NCI-H1417 (cell line): ENCODE data around the gene ARMC8.
"Not testable (repeated sequence)": the region's sequence is repeated elsewhere in the genome, so short reads cannot be mapped to it uniquely, and the experiment has no call there.

Source experiments
- DNase-seq, 3 experiments: peaks; one replicate each; lab custom pipeline; 2025; lab: John Stamatoyannopoulos, UW

ARMC8 gene, protein sequence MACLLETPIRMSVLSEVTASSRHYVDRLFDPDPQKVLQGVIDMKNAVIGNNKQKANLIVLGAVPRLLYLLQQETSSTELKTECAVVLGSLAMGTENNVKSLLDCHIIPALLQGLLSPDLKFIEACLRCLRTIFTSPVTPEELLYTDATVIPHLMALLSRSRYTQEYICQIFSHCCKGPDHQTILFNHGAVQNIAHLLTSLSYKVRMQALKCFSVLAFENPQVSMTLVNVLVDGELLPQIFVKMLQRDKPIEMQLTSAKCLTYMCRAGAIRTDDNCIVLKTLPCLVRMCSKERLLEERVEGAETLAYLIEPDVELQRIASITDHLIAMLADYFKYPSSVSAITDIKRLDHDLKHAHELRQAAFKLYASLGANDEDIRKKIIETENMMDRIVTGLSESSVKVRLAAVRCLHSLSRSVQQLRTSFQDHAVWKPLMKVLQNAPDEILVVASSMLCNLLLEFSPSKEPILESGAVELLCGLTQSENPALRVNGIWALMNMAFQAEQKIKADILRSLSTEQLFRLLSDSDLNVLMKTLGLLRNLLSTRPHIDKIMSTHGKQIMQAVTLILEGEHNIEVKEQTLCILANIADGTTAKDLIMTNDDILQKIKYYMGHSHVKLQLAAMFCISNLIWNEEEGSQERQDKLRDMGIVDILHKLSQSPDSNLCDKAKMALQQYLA

GRCh38 chr3:138187296-138188012 lies at the start of gene ARMC8:
ARMC8 (plus strand) TSS chr3:138187301; CDS start chr3:138187555, 254 bp downstream.
- DNase-seq: peak; percentile 30 to 94 (median 93)

DNA sequence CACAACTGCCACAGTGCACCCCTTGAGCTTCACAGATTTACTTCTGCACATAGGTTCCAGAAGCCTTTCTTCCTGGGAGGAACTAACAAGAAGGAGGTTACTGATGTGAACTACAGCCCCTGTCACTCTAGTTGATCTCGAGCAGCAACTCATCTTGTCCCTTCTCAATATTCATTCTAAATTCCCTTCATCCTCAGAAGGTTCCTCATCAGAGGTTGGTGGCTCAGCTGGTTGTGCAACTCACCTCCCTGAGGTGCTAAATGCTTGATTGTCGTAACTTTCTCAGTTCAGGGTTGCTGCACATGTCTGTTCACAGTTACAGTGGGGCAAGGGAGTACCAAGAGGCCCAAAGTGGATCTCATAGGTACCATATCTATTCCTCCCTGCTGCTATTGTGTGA lies 49.2 kb upstream of the ARMC8 start:
- no peak for DNase-seq

DNA sequence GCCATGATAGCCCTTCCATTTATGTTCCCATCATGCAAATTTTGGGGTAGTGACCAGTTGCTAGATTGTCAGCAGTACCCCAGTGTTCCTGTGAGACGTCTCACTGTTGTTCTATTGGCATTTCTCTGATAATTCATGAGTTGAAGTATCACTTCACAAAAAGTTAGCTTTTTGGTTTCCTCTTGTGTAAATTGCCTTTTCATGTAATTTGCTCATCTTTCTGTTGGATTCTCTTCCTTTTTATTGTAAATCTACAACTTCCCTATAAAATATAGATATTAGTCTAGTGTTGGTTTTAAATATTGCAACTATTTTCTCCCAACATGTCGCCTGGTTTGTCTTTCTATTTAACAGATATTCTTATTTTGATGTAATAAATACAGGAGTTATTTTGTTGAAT lies 47.4 kb upstream of the ARMC8 start:
- DNase-seq: no peak

- no peak for DNase-seq
These were observed 46.2 kb upstream of the ARMC8 start for GRCh38 chr3:138140940-138141339.

DNA sequence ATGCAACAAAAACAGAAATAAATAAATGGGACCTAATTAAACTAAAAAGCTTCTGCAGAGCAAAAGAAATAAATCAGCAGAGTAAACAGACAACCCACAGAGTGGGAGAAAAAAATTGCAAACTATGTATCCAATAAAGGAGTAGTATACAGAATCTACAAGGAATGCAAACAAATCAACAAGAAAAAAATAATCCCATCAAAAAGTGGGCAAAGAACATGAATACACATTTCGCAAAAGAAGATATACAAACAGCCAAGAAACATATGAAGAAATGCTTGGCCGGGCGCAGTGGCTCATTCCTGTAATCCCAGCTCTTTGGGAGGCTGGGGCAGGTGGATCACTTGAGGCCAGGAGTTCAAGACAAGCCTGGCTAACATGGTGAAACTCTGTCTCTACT lies 44.9 kb upstream of the ARMC8 start:
- not testable (repeated sequence) for DNase-seq

DNA sequence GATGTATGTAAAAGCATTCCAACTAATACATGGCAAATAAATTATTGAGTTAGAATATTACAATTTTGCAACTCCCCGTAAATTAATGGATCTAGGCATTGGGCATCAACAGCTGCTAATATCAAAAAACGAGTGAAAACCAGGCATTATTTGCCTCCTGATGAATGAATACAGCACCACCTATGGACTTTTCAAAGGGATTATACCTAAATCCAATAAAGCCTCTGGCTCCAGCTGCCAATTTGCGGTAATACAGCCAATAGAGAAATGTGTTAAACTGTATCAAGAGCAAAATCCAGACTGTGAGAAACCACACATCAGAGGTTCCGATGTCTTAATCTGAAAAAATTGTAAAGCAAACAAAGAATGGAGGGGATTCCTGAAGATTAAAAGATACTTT lies 38.6 kb upstream of the ARMC8 start:
- no peak for DNase-seq

- no peak for DNase-seq
These were observed 32.6 kb upstream of the ARMC8 start for GRCh38 chr3:138154534-138154933.

DNA sequence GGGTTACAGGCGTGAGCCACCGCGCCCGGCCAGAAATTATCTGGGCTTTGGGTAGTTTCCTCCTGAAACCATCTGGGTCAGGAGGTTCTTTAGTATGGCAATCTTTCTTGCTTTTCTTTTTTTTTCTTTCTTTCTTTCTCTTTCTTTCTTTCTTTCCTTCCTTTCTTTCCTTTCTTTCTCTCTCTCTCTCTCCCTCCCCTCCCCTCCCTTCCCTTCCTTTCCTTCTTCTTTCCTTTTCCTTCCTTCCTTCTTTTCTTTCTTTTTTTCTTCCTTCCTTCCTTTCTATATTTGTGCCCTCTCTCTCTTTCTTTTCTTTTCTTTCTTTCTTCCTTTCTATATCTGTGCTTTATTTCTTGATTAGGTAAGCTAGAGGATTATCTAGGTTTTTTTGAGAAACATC lies 29.4 kb upstream of the ARMC8 start:
- no peak for DNase-seq

GRCh38 chr3:138165061-138165460 lies 22.0 kb upstream of the ARMC8 start:
- no peak for DNase-seq

DNA sequence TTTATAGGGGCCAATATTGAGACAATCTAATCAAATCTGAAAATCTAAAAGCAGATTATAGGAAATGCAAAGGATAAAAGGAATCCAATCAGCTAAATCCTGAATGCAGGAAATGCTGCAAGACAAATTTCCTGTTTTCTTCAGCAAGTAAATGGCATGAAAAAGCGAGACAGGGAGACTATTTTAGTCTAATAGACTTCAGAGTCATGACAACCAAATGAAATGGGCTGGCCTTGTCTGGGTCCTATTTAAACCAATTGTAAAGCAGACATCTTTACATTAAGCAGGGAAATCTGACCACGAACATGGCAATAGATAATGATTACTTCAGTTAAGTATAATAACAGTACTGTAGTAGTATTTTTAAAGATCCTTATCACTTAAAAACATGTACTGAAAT lies 14.5 kb upstream of the ARMC8 start:
- no peak for DNase-seq

DNA sequence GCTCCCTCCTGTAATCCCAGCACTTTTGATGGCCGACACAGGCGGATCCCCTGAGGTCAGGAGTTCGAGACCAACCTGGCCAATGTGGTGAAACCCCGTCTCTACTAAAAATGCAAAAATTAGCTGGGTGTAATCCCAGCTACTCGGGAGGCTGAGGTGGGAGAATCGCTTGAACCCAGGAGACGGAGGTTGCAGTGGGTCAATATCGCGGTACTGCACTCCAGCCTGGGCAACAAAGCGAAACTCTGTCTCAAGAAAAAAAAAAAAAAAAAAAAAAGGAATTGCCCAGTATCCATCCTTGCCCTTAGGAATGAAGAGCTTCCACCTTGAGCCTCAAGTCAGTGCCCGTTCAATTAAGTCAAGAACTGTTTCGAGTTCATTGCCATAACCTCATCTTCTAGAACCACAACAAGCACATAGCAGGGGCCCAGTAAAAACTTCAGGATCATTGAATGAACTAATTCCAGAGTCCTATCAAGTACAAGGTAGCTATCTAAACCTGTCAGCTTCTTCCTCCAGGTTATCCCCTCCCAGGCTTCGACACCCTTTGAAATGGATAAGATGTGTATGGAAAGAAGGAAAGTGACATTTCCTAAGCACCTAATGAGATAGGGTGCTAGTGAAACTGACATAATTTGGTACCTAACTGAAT lies 13.2 kb upstream of the ARMC8 start:
- no peak for DNase-seq

DNA sequence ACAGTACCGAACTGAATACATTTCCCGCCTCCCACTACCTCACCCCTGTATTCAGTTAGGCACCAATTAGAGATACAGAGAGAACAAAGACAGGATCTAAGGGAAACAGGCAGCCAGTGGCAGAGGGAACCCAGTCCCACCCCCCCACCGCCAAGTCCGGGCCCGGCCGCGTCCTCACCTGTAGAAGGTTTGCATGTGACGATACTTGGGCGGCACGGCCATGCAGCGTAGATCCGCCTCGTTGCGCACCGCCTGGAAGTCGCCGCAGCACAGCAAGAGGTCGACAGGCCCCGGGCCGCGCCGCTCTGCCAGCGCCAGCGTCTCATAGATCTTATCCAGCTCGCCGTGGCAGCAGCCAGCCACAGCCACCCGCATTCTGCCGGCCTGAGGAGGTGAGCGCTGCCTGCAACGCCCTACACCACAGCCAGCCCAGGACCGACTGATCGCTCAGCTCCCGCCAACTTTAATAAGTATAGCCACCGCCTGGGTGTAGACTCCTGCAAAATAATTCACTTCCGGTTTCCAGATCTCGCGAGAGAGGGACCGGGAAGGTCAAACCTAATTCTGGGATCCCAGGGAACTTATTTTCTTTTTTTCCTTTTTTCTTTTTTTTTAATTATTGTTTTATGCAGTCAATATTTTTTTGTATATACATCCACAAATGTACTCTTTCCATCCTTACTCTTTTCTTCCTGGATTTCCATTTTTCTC lies 12.5 kb upstream of the ARMC8 start, which contains the start of gene DBR1:
DBR1 (minus strand) TSS at position 501 of the 711 bp plus-strand sequence; CDS start at position 375, 126 bp downstream.
- DNase-seq: peak; percentile 84 to 95 (median 93)

DNA sequence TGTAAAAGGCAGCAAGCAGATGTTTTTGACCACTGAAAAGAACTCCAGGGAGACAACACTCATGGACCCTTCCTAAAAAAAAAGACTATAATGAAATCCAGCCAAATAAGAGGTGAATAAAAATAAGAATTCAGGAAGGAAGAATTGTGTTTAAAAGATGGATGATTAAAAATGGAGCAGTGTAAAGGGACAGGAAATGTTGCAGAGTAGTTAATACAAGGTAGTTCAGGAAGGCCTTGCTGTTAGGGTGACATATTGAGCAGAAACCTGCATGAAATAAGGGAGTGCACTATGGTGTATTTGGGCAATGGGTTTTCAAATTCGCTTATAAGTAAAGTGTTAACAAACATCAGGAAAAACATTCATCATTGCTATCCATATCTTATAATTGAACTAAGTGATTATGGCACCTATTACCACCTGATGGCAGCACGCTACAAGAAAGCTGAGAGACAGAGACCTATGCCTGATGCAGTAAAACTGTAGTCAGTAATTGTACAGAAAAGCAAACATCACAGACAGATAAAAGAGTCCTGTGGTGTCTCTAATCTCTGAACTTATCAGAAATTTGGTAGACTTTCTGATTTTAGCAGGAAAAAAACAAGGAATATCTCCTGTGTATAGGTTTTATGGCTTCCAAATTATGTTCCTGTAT lies 6.6 kb upstream of the ARMC8 start:
- DNase-seq: peak; percentile 11 to 78 (median 53)

DNA sequence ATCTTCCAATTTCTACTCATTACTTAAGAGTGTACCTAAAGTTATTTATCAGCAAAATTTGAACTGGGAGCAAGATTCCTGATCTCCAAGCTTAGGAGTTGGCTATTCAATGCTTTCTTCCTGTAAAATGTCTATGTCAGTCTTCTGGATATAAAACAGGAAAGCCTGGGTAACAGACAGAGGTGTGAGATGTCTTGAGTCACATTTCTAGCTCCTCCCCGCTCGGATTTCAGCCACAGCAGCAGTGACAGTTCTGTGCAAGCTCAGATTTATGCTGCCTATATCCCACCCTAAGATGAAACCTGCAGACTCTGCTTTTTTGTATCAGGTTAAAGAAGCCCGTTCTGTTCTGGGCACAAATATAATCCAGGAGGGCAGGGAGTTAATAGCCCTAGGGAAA lies 2.1 kb upstream of the ARMC8 start:
- DNase-seq: no peak

DNA sequence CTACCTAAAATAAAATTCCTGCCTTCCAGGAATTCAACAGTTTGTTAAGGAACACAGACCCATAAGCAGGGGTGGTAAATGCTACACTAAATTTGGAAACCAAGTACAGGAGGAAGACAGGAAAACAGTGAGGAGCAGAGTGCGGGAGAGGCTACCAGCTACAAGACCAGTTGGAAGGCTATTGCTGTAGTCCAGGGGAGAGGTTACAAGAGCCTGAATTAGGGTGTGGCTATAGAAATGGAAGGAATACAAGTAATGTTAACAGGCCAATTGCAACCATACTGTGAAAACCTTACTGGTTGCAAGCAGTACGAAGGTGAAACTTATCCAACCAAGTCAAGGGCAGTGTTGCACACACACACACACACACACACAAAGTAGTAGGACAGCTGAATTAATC lies 880 bp upstream of the ARMC8 start:
- peak in 1 of 3 experiments; percentile 37 for DNase-seq

DNA sequence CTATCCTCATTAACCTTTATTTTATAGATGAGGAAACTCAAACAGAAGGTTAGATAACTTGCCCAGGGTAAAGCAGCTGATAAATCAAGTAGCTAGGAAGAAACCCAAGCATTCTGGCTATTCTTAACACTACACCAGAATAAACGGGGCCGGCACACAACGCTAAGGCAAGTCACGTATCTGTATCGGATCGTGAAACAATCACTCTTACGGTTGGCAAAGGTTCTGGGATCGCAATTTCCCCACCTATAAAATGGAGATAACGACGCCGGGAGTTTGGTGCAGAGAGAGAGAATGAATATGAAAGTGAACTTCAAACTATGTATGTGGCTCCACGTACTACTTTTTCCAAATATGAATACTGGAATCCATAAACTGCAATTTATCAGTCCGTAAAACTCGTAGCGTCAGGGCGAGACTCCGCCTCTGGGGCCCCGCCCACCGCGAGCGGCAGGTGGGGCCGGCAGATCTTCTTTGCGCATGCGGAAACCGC lies 252 bp upstream of the ARMC8 start:
- peak in 2 of 3 experiments; percentile 88 to 95 for DNase-seq

GRCh38 chr3:138188013-138188730 lies 1.1 kb downstream of the ARMC8 start:
- no peak for DNase-seq

- no peak for DNase-seq
These were observed 8.4 kb downstream of the ARMC8 start for GRCh38 chr3:138195481-138195880.

GRCh38 chr3:138196023-138196422 lies 8.9 kb downstream of the ARMC8 start:
- DNase-seq: no peak

DNA sequence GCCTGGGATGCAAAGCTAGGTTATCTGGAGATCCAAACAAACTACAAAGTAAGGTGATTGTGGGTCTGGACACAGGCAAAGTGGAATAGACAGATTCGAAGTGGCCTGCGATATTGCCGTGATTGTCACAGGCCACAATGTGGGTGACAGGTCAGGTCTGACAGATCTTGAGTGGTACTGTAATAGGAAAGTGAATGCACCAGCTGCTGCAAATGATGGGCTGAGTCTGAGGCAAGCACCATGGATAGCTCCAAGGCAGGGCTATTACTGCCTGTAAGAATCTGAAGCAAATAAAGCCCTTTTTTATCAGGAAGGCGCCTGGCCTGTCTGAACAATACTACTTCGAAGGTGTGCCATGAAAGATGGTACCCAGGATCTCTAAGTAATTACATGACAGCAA lies 10.0 kb downstream of the ARMC8 start:
- no peak for DNase-seq
